HG02840 (cell line): ENCODE data around the gene IQGAP1.
A peak's percentile ranks its signal among the peaks of the same experiment; 100 is the strongest.

Experiments
- ATAC-seq: cut with Tn5 transposase; IDR thresholded peaks from one replicate; pipeline ENCODE4 v1.9.1; 2021; ENCODE audit warnings: mild to moderate bottlenecking, moderate library complexity, moderate number of reproducible peaks; ENCODE audit not compliant: unreplicated experiment, low FRiP score

IQGAP1 gene

DNA sequence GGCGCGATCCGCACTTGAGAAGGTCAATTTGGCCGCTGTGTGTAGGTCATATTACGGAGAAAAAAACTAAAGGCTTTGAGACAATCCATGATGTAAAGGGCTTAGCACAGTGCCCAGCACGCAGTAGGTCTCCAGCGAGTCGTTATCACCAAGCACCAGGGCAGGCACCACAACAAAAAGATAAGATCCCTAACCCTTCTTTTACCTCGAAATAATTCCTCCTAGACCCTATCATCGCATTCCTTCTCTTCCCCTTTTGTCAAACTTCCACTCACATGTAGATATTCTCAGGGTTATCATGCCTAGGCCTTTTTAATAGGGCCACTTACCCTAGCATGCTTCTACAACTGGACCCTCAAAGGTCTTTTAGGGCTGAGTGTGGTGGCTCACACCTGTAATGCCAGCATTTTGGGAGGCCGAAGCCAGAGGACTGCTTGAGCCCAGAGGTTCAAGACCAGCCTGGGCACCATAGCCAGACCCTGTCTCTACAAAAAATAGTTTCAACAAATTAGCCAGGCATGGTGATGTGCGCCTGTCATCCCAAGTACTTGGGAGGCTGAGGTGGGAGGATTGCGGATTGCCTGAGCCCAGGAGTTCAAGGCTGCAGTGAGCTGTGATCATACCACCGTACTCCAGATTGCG is 22.5 kb upstream of the IQGAP1 start:
- no peak for ATAC-seq

DNA sequence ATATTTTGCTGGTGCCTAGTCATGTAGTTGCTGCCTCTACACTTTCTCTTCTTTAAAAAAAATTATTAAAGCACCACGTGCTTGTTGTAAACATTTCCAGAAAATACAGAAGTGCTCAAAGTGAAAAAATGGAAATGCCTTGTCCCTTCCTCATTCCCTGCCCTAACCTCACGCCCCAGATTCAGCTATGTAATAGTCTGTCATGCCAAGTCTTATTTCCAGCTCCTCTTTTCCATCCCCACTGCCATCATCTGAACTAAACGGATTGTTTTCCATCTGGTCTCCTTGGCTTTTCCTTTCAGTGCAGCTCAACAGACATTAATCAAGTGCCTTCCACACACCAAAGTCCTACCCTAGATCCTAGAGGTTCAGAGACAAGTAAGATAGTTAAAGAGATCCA is 20.5 kb upstream of the IQGAP1 start:
- ATAC-seq = no peak

DNA sequence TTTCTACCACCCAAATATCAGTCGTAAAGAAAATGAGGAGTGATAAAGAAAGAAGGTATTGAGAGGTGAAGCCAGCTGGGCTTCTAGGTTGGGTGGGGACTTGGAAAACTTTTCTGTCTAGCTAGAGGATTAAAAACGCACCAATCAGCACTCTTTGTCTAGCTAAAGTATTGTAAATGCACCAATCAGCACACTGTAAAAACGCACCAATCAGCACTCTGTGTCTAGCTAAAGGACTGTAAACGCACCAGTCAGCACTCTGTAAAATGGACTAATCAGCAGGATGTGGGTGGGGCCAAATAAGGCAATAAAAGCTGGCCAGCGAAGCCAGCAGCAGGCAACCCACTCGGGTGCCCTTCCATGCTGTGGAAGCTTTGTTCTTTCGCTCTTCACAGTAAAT is 13.0 kb upstream of the IQGAP1 start:
- ATAC-seq = no peak

DNA sequence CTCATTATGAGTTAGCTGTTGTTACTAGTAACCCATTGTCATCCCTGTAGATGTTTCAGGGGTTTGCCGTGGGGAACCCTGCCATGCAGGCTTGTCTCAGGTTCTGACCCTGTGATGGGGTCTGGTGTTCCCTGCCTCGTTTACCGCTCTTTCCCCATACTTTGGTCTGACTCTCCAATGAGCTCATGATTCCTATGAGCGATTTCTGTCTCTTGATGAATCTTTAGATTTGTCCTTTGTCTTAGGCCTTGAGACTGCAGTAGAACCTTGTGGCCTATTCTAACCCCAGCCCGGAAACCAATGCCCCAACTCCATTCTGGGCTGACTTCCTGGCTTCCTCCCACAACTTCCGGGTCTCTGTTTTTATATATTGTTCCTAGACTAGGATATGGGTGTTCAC is 11.3 kb upstream of the IQGAP1 start:
- ATAC-seq = no peak

DNA sequence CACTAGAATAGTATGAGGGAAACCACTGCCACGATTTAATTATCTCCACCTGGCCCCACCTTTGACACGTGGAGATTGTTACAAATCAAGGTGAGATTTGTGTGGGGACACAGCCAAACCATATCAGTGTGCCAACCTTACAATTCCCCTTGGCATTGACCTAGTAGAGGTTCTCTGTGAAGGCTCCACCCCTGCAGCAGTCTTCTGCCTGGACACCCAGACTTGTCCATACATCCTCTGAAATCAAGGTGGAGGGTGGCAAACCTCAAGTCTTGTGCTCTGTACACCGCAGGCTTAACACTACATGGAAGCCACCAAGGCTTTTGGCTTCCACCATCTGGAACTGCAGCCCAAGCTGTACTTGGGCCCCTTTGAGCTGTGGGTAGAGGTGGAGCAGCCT is 8.8 kb upstream of the IQGAP1 start:
- ATAC-seq = no peak

DNA sequence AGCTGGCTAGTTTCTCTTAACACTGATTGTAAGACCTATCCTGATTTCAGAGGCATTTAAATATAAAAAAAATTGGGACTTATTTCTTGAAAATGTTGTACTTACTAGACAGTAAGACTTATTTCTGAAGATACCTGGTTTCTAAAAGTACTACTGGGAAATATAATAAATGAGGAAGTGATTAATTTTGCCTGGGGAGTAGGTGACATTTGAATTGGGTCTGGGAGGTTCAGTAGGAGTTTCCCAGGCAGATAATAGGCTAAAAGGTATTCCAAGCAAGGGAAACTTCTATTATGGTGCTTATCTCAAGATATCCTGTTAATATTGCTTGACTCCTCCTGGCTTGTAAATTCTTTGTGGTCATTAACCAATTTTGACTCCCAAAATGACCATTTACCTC is 6.5 kb upstream of the IQGAP1 start:
- ATAC-seq = no peak

DNA sequence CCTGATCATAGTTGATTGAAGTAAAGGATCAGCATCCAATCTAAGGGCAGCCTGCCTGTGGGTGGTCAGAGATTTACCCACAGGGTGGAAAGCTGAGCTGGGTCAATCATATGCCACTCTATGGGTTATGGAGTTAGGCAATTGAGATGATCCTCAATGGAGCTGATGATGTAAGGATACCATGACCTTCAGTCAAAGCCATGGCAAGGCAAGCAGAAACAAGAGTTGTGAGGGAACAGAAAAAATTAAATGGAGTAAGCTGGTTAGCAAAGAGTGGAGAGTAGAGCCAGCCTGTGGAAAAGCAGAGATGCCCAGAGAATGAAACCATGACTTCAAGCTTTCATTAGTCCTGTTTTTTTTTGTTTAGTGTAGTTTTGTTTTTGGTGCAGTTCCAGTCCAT is 5.7 kb upstream of the IQGAP1 start:
- ATAC-seq = no peak

DNA sequence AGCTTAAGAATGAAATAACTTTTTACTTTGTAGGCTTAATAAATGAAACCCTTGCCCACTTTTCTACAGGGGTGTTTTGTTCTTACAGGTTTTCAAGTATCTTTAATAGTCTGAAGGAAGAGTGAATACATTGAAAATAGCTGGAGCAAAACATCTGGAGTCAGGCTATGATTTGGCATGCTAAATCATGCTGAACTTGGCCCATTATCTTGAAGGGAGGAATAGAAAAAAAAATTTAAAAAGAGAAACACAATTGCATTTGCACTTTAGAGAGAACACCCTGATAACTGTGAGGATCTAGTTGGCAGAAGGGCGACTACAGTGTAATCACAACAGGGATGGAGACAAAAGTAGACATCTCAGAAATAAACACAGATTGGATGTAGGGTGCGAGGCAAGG is 1.8 kb upstream of the IQGAP1 start:
- ATAC-seq = no peak

DNA sequence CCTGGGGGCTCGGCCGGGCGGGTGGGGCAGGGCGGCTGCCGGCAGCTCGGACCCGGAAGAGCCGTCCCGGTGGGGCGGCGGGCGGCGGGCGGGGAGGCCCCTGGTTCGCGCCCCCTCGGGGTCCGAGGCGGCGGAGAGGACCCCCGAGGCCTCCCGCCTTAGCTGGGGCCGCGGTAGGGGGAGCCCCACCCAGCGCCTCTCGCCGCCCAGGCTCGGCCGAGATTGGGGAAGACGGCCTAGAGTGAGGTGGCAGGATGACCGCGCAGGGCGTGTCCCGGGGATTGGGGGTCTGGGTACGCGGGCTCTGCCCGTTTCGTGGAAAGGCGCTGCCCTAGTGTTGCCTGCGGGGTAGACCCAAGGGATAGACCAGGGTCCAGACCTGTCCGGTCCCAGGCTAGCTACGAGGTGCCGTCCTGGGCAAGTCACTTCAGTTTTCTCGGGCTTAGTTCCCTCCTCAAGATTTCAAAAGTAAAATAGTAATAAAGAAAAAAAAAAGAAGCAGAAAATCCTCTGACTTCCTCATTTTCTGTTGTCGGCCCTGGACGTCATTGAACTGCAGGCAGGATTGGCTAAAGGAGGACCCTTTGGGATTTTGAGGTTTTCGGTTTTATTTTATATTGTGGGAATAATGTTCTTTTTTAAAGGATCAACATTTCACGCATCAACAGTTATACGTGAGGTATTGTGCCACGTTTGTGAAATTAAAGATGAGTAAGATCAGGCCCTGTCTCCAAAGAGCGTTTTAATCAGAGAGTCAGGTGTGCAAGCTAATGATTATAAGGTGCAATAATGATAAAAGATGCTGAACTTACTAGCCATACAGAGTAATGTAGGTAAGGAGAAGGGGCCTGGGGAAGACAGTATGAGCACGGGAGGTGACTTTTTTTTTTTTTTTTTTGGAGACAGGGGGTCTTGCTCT is 679 bp downstream of the IQGAP1 start:
- ATAC-seq = peak; percentile 48

DNA sequence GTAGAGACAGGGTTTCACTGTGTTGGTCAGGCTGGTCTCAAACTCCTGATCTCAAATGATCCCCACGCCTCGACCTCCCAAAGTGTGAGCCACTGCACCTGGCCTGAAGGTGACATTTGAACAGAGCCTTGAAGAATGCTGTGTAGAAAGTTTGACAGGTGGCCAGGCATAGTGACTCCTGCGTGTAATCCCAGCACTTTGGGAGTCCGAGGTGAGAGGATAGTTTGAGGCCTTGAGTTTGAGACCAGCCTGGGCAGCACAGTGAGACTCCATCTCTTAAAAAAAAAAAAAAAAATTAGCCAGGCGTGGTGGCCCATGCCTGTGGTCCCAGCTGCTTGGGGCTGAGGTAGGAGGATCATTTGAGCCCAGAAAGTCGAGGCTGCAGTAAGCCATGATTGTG is 1.5 kb downstream of the IQGAP1 start:
- ATAC-seq = no peak

DNA sequence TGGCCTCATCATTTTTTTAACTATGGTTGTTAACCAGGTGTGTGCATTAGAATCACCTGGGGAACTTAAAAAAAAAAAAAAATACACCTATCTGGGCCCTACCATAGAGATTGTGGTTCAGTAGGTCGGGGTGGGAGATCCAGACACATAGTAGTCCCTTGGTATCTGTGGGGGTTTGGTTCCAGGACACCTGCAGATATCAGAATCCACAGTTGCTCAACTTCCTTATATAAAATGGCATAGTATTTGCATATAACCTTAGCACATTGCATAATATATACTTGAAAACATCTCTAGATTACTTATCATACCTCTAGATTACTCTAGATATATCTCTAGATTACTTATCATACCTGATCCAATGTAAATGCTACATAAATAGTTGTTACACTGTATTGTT is 5.0 kb downstream of the IQGAP1 start:
- ATAC-seq = no peak

DNA sequence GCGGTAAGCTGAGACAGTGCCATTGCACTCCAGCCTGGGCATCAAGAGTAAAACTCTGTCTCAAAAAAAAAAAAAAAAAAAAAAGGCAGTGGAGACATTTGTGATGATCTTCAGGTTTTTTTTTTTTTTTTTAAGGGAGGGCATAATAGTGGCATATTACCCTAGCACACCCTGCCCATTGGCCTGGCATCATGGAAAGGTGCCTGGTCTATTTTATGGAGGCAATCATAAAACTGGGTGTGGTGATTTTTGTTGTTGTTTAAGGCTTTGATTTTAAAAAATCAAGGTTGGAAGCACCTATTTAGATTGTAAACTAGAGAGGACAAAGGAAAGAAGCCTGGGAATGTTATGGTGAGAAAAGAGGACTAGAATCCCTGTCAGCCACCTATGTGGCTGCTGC is 6.0 kb downstream of the IQGAP1 start:
- ATAC-seq = no peak

DNA sequence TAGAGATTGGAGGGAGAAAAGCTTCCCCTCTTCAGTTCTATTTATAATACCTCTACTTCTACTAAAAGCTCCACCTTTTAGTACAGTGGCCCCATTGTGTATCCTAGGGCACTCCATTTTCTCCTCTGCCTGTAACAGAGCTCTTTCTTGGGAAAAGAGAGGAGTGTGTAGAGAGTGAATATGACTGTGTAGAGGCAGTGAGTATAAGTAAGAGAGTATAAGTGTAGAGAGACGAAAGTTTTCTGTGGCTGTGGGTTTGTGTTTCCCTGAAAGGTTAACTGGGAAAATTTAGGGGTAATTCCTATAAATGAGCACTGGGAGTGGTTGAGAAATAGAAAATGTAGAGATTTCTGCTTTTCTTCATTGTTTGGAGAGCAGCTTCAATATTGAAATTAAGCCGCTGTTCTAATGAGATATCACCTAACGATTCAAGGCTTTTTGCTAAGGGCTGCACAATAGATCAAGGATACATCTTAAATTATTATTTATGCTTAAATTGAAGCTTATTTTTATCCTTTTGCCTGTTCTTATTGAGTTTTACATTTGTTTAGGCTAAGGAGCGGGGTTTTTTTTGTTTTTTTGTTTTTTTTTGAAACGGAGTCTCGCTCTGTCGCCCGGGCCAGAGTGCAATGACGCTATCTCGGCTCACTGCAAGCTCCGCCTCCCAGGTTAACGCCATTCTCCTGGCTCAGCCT is 6.9 kb downstream of the IQGAP1 start:
- no peak for ATAC-seq

DNA sequence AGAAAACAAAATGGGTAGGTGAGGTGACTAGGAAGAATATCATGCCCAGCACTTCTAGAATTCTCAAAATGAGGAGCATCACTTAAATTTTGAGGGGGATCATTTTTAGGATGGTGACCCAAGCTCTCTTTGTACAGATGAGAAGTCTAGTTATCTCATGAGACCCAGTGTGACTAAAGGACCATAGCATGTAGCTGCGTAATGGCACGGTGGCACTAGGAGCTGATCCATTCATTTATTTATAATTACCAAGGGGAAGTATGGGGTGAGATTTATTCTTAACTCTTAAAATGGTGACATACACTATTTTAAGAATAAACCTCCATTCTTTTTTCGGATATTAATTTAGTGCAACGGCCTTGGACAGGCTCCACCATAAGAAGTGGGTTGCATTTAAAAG is 8.3 kb downstream of the IQGAP1 start:
- no peak for ATAC-seq

DNA sequence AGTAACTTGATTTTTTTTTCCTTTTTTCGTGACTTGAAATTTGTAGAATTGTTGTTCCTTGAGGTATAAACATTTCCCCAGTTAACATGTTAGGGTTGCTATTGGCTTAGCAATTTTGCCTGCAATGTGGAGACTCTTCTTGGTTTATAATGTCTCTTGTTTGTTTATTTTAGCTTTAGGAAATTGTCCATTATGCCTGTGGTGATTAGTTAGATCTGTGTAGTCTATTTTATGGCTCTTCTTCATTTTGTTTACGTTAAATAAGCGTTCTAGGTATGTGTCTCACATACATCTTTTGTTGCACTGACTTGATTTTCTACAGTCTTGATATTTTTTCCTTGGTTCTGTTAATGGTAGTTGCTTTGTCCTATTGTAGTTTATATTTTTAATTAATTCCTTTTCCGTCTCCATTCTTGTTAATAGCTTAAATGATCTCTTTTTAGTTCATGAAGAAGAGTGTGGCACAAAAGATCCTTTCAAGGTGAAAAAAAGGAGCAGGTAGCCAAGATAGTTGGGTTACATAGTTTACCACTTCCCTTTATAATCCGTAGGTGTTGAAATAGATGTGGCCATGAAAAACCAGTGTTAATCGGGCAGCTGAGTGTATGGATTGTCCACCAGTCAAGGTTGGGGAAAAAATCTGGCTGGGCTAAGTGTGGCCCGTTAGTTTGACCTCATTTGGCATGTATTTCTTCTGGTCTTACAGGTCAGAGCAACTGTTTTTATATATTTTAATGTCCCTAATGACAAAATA is 12.1 kb downstream of the IQGAP1 start:
- ATAC-seq = no peak

DNA sequence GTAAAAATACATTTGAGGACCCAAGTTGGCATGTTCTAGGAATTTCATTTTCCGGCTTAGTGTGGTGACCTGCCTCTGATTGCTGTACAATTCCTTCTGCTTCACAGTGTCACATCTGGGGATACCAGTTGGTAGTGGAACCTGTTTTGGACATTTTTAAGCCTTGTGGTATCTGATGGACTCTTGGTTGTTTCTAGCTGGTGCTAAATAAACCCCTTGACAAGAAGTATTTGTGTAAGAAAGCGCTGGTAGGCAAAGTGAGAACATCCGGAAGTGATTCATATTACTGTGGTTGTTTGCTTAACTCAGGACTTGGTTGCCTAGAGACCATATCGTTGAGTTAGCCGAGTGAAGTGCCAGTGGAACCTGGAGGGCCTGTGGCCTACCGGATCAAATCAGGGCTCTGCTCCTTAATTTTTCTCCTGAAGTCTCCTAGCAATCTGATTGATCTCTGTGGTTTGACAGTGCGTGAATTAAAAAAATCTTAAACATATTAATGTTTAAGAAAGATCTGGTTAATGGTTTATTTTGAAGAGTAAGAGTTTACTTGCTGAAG is 12.8 kb downstream of the IQGAP1 start:
- ATAC-seq = peak; percentile 87

DNA sequence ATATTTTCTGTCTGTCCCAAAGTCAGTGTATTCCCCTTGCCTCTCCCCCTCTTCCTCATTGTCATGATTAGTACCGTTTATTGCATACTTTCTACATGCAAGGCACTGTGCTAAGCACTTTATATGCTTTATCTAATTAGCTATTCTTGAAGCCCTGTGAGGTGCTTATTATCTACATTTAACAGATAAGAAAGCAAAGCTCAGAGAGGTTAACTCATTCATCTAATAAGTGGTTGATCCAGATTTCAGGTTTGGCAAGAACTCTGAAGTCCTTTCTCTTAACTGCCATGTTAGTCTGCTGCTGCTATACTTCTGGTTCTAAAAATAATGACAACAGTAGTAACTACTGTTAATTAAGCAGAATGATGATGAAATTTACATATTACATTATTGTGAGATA is 13.5 kb downstream of the IQGAP1 start:
- no peak for ATAC-seq

DNA sequence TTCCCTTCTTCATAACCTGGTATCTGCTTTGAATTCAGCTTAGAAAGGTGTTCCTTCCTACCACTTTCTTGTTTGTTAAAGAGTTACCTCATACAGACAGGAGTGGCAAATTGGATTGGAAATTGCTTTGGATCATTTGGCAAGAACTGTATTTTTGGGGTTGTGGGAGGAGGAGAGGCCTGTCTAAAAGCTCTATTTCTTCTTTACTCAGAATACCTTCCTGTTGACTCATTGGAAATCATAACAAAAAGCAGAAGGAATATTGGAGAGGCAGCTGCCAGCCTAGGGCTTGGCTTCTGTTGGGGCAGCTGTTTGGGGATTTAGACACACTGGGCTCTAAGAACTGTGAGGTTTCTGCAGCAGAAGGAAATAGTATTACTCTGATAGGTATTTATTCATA is 14.2 kb downstream of the IQGAP1 start:
- ATAC-seq = no peak

DNA sequence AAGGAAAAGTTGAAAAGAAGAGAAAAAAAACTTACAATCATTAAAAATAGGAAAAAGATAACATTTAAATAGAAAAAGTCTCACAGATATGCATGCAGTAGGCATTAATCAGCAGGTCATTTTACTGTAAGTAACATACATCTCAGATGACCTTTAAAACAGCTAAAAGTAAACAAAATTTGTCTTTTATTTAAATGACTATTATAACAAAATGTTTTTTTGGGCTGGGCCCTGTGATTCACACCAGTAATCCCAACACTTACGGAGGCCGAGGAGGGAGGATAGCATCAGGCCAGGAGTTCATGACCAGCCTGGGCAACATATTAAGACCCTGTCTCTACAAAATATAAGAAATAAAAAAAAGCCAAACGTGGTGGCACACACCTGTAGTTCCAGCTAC is 14.7 kb downstream of the IQGAP1 start:
- ATAC-seq = no peak

DNA sequence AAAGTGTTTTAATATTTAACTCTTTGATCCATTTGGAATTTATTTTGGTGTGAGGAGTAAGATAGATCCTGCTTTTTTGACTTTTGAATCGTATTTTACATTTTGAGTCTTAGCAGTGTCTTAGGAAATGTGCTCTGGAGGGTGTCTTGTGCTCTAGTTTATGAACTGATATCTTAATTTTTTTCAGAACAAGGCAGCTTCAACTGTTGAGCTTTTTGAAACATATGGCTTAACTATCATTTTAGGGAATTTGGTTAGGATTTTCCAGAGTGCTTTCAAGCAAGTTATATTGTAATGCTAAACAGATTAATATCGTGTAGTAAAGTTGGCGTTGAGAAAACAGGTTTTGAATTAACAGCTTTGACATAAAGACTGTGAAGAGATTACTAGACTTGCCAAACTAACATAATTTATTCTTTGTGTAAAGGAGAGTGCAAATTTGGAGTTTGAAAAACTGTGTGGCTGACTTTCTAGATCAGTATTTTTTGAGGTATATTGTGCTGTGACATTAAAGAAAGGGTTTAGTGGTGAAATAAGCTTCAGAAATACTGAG is 17.1 kb downstream of the IQGAP1 start:
- ATAC-seq = no peak
